IPS DF 4.7 (cell line): ENCODE results near the gene ZNF595.
"Not testable (repeated sequence)": the region's sequence is repeated elsewhere in the genome, so short reads cannot be mapped to it uniquely, and the experiment has no call there.

Source experiments
- DNase-seq: peaks from one replicate; pipeline ENCODE4 v3.0.0-alpha.2; 2013; ENCODE audit warnings: low spot score; ENCODE audit errors: extremely low read depth

Gene ZNF595

DNA sequence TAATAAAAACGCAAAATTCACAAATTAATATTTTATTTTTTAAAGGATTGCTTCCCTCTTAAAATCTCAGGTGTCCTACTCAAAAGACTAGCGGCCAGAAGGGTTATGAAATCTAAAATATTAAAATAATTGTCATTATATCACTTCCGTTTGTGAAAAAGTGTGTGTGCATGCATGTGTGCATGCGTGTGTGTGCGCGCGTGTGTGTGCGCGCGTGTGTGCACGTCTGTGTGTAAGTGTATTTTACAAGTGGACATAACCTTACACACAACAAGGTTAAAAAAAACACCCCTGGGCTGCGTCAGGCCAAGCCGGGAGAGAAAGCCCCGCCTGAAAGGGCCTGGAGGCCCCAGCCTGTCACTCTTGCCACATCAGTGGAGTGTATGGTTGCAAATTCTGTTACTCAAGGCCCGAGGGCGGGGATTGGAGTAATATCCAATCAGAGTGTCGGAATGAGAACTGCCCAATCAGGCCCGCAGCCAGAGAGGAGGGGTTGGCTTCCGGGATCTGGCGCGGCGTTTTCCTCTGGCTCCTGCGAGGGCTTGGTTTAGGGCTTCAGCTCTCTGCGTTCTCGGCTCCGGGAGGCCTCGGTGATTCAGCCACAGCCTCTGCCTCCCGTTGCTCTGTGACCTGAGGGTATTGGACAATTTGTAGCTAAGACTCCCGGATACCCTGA, at the start of gene ZNF595:
Gene ZNF595, plus strand, starts transcription at position 518 of the 676 bp plus-strand sequence. CDS start 168 bp downstream, outside the sequence.
- not testable (repeated sequence) for DNase-seq

DNA sequence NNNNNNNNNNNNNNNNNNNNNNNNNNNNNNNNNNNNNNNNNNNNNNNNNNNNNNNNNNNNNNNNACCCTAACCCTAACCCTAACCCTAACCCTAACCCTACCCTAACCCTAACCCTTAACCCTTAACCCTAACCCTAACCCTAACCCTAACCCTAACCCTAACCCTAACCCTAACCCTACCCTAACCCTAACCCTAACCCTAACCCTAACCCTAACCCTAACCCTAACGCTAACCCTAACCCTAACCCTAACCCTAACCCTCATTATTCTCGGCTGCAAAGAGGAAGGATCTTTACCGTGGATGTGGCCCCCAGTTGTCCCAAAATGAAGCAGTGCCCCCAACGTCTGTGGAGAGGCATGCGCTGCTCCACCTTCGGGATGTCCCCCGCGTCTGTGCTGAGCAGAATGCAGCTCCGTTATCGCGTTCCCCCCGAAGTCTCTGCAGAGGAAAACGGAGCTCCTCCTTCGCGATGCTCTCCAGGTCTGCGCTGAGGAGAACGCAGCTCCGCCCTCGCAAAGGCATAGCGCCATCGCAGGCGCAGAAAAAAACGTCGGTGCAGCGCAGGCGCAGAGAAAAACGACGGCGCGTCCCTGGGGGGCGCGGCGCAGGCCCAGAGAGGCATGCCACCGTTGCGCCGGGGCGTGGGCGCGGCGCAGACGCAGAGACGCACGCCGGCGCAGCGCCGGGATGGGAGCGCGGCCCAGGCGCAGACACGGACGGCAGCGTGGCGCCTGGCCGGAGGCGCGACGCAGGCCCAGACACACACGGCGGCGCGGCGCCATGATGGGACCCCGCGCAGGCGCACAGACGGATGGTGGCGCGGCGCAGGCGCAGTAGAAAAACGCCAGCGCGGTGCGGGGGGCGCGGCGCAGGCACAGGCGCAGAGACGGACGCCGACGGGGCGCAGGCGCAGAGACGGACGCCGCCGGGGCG, 42.9 kb upstream of the ZNF595 start:
- not testable (repeated sequence) for DNase-seq

DNA sequence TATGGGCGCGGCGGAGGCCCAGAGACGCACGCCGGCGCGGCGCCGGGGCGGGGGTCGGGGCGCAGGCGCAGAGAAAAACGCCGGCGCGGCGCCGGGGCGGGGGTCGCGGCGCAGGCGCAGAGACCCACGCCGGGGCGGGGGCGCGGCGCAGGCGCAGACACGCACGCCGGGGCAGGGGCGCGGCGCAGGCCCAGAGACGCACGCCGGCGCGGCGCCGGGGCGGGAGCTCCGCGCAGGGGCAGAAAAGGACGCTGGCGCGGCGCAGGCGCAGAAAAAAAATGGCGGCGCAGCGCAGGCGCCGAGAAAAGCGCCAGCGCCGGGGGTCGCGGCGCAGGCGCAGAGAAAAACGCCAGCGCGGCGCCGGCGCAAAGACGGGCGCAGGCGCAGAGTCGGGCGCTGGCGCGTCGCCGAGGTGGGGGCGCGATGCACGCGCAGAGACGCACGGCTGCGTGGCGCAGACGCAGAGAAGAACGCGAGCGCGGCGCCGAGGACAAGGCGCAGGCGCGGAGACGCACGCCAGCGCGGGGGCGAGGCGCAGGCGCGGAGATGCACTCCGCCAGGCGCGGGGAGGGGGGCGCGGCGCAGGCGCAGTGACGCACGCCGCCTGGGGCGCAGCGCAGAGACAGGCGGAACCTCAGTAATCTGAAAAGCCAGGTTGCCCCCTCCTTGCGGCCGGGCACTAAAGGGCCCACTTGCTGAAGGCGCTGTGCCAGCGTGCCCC, 41.9 kb upstream of the ZNF595 start:
- not testable (repeated sequence) for DNase-seq

DNA sequence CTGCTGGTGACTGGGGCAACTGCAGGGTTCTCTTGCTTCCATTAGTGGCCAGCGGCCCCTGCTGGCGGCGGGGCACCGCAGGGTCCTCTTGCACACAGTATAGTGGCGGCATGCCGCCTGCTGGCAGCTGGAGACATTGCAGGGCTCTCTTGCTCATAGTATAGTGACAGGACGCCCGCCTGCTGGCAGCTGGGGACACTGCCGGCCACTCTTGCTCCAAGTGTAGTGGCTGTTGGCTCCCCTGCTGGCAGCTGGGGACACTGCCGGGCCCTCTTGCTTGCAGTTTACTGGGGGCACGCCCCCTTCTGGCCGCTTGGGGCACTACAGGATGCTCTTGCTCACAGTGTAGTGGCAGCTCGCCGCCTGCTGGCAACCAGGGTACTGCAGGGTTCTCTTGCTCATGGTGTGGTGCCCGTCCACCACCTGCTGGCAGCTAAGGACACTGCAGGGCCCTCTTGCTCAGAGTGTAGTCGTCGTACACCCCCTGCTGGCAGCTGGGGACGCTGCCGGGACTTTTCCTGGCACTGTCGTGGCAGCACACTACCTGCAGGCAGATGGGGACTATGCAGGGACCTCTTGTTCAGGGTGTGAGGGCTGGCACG, 41.2 kb upstream of the ZNF595 start:
- DNase-seq = not testable (repeated sequence)

DNA sequence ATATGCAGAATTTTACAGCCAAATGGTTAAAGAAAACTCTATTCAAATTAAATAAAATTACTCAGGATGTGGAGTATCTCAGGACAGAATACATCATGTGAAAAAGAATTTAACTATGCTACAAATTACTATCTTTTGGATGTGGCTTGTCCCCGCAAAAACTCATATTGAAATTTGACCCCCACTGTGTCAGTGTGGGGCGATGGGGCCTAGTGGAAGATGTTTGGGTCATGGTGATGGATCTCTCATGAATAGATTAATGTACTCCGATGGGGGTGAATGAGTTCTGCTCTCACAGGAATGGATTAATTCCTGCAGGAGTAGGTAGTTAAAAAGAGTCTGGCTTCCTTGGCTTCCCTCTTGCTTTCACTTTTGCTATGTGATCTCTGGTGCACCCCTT, 35.0 kb upstream of the ZNF595 start:
- not testable (repeated sequence) for DNase-seq

DNA sequence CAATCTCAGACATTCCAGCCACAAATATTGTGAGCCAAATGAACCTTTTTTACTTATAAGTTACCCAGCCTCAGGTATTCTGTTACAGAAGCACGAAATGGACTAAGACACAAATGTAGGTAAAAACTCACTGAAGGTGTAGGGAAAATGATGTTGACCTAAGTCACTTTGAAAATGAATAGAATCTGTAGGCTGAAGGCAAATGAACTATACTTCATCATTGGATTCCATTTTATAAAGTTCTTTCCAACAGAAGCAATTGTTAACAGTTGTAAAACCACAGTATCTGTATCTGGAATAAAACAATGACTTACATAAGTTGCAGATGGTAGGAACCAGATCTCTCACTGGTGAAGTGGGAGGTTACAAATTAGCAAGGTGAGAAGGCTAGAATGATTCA, 34.5 kb upstream of the ZNF595 start:
- not testable (repeated sequence) for DNase-seq

DNA sequence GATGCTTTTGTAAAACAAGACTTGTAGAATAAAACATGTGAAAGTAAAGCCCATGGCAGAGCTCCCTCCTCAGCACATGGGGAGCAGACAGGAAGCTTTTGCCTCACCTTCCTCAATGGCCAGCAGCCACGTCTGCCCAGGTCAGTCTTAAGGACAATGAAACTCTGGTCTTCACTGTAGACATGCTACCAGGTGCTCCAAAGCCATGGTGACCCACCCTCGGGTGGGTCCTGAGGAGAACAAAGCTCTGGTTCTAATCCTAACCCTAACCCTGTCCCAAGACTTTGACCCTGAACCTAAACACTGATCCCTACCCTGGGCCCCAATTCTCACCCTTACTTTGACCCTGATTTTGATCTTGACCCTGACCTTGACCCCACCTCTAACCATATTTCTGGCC, 30.2 kb upstream of the ZNF595 start:
- DNase-seq = not testable (repeated sequence)

DNA sequence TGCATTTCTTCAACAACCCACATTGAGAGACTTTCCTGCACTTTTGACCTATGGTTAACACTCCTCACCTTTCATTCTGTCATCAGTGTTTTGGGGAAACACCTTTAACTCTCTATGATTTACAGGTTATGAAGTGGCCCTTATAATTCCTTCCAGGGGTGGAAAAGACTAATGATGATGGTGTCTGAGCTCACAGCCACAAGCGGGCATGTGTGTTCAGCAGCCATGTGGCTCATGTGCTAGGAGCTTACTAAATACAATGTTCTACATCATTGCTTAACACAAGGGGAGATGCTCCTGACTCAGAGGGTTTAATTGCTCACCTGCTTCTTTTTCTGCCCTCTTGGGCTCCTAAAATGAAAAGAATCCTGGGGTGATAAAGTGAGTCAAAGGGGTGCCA, 28.8 kb upstream of the ZNF595 start:
- DNase-seq = not testable (repeated sequence)

DNA sequence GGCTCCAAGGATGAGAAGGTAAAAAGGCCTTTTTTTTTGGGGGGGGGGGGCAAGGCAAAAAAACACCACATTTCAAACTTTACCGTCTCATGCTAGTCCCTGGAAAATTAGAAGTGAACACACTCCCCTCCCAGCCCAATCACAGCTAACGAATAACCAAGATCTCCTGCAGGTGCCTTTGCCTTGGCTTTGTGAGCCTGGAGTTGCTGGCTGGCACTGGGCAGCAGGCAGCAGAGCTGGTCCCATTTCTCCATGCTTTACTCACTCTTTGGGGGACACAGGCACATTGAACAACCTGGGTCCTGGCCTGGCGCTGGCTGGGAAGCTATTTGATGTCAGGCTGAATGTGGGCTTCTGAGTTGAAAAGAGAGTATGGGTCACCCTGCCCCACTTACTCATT, 25.6 kb upstream of the ZNF595 start:
- DNase-seq = not testable (repeated sequence)

DNA sequence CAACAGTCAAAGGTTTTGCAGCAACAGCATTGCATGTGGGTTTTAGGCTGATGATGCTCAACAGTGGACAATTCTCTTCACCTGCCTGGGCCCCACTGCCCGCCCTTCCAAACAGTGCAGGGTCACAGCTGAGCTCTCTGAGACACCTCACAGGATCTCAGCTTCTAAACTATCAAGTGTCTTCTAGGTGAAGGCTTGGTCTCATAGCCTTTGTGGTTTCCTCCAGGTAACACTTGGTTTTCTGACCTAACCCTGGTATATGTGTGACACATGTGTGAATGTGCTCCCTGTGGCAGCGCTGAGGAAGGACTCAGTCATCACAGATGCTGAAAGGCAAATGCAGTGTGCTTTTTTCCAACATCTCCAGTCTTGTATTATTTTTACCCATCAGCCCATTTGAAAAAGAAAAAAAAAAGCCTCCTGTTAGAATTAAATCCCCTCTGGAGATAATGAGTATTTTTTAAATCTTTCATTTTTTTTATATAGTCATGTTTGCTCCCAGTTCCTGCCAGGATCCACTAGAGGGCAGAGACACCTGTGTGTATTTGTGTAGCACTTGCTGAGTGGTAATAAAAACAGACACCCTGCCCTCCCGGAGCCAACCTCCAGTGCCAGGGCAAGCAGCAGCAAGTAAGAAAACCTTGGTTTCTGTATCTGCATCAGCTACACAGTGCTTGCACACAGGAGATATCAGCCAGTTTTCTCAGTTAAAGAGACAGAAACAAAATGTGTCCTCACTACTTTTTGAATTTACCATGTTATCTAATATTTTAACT, 24.2 kb upstream of the ZNF595 start:
- not testable (repeated sequence) for DNase-seq

DNA sequence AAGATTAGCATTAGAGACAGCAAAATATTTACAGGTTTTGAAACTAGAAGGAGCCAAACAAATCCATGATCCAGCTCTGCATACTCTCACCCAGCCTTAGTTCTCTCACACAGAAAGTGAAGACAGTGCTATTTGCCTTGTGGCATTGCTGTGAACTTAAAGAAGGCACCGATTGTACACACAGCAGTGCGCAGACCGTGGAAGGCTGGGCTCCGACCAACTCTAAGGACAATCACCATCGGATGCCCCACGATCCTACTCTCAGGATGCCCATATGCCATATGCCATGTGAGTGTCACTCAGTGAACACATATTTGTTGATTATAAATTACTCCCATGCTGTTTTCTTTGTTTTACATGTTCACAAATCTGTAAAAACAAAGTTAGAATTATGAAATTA, 19.8 kb upstream of the ZNF595 start:
- DNase-seq = not testable (repeated sequence)

DNA sequence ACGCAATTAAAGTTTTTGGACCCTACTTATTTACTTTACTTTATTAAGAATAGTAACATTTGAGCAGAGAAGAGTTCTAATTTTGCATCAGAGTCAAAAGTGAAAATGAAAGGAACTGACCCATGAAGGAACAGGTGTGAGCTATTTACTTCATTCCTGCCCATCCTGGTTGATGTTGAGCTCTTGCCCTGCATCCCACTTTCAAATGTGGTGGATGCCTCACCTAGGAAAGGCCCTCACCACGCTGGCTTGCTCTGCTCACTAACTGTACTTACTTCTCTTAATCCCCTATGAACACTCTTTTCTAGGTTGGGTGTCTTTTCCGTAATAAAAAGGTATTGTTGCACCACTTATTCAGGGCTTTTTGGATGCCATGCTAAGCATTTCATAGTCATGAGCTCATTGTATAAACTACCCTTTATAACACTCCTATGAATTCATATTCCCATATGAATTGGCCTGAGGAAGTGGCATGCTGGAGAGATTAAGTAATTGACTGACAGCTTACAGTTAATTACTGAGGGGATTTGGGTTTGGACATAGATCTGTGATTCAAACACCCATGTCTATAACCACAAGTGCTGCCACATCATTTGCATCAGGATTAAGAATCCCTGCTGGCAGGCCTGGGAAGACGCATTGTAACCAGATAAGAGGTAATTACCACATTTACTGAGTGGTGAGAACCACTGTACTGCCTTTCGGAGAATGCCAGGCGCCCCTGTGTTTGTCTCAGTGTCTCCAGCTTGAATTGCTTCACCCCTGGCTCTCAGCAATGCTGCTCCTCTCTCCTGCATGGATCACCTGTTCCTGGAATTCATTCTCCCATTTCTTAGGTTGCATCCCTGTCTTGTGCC, 16.3 kb upstream of the ZNF595 start:
- not testable (repeated sequence) for DNase-seq

DNA sequence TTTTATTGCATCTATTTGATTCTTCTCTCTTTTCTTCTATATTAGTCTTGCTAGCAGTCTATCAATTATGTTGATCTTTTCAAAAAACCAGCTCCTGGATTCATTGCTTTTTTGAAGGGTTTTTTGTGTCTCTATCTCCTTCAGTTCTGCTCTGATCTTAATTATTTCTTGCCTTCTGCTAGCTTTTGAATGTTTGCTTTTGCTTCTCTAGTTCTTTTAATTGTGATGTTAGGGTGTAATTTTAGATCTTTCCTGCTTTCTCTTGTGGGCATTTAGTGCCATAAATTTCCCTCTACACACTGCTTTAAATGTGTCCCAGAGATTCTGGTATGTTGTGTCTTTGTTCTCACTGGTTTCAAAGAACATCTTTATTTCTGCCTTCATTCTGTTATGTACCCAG, 14.9 kb upstream of the ZNF595 start:
- DNase-seq = not testable (repeated sequence)

DNA sequence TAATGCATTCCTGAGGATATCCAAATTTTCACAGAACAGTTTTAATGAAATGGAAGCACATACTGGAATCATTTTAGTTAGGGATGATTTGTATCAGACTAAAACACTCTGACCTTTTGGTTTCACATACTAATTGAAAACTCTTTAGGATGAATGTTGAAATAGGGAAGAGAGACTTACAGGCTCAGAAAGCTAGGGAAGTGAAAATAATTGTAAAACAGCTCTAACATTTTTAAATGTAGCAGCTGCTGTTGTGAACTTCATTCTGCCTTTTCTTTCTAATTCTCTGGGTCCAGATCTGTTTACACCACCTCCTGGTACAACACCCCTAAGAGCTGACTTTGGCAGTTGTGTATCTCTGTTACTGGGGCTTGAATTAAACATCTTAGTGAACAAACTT, 9.7 kb upstream of the ZNF595 start:
- DNase-seq = not testable (repeated sequence)

DNA sequence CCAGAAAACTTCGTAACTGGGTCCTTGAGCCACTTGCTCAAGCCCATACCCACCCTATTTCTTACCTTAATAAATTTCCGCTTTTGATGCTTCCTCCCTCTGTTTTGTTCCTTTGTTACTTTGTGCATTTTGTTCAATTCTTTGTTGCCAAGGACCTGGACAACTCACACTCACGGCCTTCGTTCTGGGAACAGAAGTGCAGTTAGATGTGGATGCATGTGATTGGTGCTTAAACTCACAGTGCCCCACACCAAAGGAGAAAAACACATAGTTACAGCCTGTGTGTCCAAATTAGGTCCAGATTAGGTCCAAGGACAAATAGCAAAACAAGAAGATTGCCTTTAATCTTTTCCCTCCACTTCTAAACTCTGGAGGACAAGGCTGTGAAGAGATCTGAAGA, 1.9 kb upstream of the ZNF595 start:
- not testable (repeated sequence) for DNase-seq

DNA sequence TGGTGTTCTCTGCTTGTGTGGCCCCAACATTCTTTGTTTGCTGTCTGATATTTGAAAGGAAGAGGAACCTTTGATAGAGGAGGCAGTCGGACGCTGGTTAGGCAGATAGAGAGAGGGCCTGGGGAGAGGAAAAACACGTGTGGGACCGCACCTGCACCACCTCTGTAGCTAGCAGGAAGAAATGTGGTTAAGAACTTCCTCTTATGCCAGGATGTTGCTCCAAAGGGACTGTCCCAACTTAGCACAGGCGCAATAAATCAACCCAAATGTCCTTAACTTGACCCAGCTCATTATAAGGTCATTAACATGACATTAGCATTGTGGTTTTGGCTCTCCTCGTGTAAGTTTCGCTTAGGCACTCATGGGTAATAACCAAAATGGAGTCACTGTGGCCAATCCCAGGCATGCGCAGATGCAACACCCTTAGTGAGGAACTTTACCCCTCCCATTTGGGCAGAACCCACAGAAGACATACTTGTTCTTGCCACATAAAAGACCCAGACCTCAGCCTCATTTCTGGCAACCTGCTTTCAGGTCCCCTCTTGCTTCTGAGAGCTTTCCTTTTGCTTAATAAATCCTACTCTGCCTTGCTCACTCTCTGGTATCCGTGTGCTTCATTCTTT, 1.4 kb upstream of the ZNF595 start:
- not testable (repeated sequence) for DNase-seq

DNA sequence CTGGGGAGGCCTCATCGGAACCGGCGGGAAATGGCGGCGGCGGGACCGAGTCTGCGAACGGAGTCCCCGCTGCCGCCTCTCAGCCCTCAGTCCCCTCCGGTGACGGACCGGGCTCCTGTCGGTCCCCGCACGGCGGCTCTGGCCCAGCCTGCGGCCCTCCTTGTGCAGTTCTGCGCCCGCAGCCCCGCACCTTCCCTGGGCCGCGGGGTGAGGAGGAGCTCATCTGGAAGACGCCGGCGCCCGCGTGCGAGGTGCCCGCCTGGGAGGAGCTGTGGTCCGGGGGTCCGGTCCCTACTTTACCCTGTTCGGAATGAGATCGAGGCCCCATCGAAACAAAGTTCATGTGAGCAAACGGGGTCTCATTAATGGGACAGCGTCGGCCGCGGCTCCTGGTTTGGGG, 400 bp downstream of the ZNF595 start:
- not testable (repeated sequence) for DNase-seq

DNA sequence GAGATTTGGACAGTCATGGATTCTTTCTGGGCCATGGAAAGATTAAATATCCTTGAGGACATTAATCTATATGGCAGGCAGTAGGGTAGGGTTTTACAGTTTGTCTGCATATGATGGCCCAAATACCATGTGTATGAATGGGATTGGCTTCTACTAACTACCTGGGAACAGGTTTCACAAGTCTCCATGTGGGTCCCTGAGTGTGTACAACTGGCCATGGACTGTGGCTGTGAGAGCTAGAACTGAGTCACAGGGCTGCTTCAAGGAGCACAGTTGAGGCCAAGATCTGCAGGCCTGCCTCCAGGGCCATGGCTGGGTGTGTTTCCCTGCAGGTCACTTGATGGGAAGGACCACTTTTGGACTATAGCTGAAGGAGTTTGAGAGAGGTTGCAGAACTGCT, 11.6 kb downstream of the ZNF595 start:
- DNase-seq = not testable (repeated sequence)

DNA sequence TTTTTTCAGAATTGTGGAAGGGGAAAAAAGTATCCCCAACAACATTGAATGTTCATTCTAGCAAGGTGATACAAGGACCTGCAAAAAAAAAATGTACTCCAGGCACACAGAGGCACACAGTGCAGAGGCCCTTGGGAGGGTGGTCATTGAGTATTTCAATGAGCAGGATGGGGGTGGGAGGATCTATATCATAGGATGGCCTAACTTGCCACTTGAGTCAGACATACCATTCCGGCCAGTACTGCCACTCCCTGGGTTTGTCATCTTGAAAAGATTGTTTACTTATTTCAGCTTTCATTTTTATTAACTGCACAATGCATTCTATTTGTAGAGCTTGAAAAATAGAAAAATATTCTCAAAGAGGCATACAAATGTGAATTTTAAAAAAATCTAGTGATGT, 18.7 kb downstream of the ZNF595 start:
- no peak for DNase-seq
